CD14-positive monocyte (primary cell): ENCODE data around the gene UBN2. TPM values are rescaled to one million over a fixed set of nuclear protein-coding genes. Genes with fewer than 3 reads are reported as not detected.
"Not testable (repeated sequence)": the region's sequence is repeated elsewhere in the genome, so short reads cannot be mapped to it uniquely, and the experiment has no call there.

Experiments
- DNase-seq, 3 donors: peaks; one replicate each; pipeline ENCODE4 v3.0.0-alpha.2; 2011 to 2022
- H2AFZ ChIP-seq: 2 replicates; pipeline ENCODE4 v1.6.0; 2012; ENCODE audit warnings: mild to moderate bottlenecking, low read depth, low read length, inconsistent platforms; ENCODE audit not compliant: insufficient read depth, poor library complexity, severe bottlenecking
- H3K27ac ChIP-seq, 2 donors: 1 replicate in 1 of 2; 2 replicates in 1 of 2; pipeline ENCODE4 v1.5.1; 2012 to 2013; ENCODE audit warnings: low read length in 2 of 2, control low read depth in 1 of 2, inconsistent platforms in 1 of 2, low read depth in 1 of 2, mild to moderate bottlenecking in 1 of 2
- H3K27me3 ChIP-seq, 2 donors: one replicate each; pipeline versions ENCODE4 v1.6.0 to v1.6.1; 2011 to 2013; ENCODE audit warnings: low read length in 2 of 2; ENCODE audit not compliant: control insufficient read depth in 2 of 2, insufficient read depth in 2 of 2
- H3K36me3 ChIP-seq, 2 donors: replicated peaks in 1 of 2; 1 replicate in 1 of 2; 2 replicates in 1 of 2; pipeline versions ENCODE4 v1.5.1 to v1.6.1; 2012 to 2013; ENCODE audit warnings: low read length in 2 of 2, control low read depth in 1 of 2, inconsistent platforms in 1 of 2, mild to moderate bottlenecking in 1 of 2; ENCODE audit not compliant: insufficient read depth in 2 of 2, control insufficient read depth in 1 of 2
- H3K4me1 ChIP-seq, 2 donors: 1 replicate in 1 of 2; 2 replicates in 1 of 2; pipeline versions ENCODE4 v1.5.1 to v1.6.1; 2012 to 2013; ENCODE audit warnings: low read length in 2 of 2, control low read depth in 1 of 2, inconsistent platforms in 1 of 2, mild to moderate bottlenecking in 1 of 2, moderate library complexity in 1 of 2; ENCODE audit not compliant: insufficient read depth in 2 of 2, control insufficient read depth in 1 of 2
- H3K4me2 ChIP-seq: replicated peaks from 2 replicates; pipeline ENCODE3; 2012; ENCODE audit warnings: low read length, moderate library complexity, mild to moderate bottlenecking; ENCODE audit not compliant: poor library complexity, severe bottlenecking; ENCODE audit errors: extremely low read depth
- H3K4me3 ChIP-seq, 3 experiments: fragments of 200-600 bp in 1 of 3; sonication (generic) in 1 of 3; replicated peaks in 1 of 3; 1 replicate in 2 of 3; 2 replicates in 1 of 3; pipeline ENCODE4 v1.5.1; 2011 to 2013; ENCODE audit warnings: low read length in 3 of 3, mild to moderate bottlenecking in 3 of 3, control low read depth in 2 of 3, low read depth in 2 of 3, inconsistent platforms in 1 of 3, moderate library complexity in 1 of 3
- H3K79me2 ChIP-seq: 2 replicates; pipeline ENCODE4 v1.6.0; 2012; ENCODE audit warnings: mild to moderate bottlenecking, control low read depth, inconsistent platforms, low read length, moderate library complexity; ENCODE audit not compliant: insufficient read depth
- H3K9ac ChIP-seq: 2 replicates; pipeline ENCODE4 v1.6.0; 2017; ENCODE audit warnings: low read length, mild to moderate bottlenecking; ENCODE audit not compliant: insufficient read depth, poor library complexity, severe bottlenecking
- H3K9me3 ChIP-seq, 2 donors: replicated peaks in 1 of 2; 1 replicate in 1 of 2; 2 replicates in 1 of 2; pipeline versions ENCODE4 v1.5.1 to v1.6.1; 2012 to 2013; ENCODE audit warnings: low read length in 2 of 2, control low read depth in 1 of 2; ENCODE audit not compliant: control insufficient read depth in 1 of 2, insufficient read depth in 1 of 2
- H4K20me1 ChIP-seq: 2 replicates; pipeline ENCODE4 v1.6.0; 2012; ENCODE audit warnings: mild to moderate bottlenecking, low read length, control low read depth, moderate library complexity; ENCODE audit not compliant: insufficient read depth
- H3K27ac Mint-ChIP-seq, 7 donors: one replicate each; pipeline ENCODE4 v1.8.0; 2020; ENCODE audit warnings: mild to moderate bottlenecking in 7 of 7, mixed read lengths in 7 of 7, moderate library complexity in 6 of 7, inconsistent platforms in 2 of 7
- H3K27me3 Mint-ChIP-seq, 3 donors: one replicate each; pipeline ENCODE4 v1.8.0; 2021 to 2022; ENCODE audit warnings: low read depth in 3 of 3, mild to moderate bottlenecking in 3 of 3, mixed read lengths in 3 of 3, moderate library complexity in 3 of 3, inconsistent platforms in 1 of 3
- H3K36me3 Mint-ChIP-seq, 2 donors: one replicate each; pipeline ENCODE4 v1.8.0; 2020; ENCODE audit warnings: mixed read lengths in 2 of 2, inconsistent platforms in 1 of 2, mild to moderate bottlenecking in 1 of 2
- H3K4me1 Mint-ChIP-seq: one replicate; pipeline ENCODE4 v1.8.0; 2020; ENCODE audit warnings: mild to moderate bottlenecking, mixed read lengths
- H3K4me3 Mint-ChIP-seq, 2 donors: one replicate each; pipeline ENCODE4 v1.8.0; 2020; ENCODE audit warnings: mild to moderate bottlenecking in 2 of 2, mixed read lengths in 2 of 2, moderate library complexity in 1 of 2
- H3K9me3 Mint-ChIP-seq, 7 donors: one replicate each; pipeline ENCODE4 v1.8.0; 2020 to 2022; ENCODE audit warnings: mixed read lengths in 7 of 7, mild to moderate bottlenecking in 6 of 7, moderate library complexity in 6 of 7, inconsistent platforms in 2 of 7
- CTCF ChIP-seq: fragments of 200-600 bp; IDR thresholded peaks from one replicate; pipeline ENCODE4 v1.8.0; 2022; ENCODE audit warnings: antibody characterized with exemption, mild to moderate bottlenecking
- WGBS: methylation state at CpG from one replicate; pipeline ENCODE4 v1.1.5; 2013; ENCODE audit warnings: missing lambda C conversion rate; ENCODE audit not compliant: insufficient coverage; 5-methylcytosine and 5-hydroxymethylcytosine counted together
- intact Hi-C, 2 donors: fragments of 100-400 bp; cut with micrococcal nuclease; formaldehyde crosslinking; loops; one replicate each; pipeline versions ENCODE4 v1.15.0 to v1.15.1; 2023
- polyA plus RNA-seq, 3 donors: library from polyadenylated mRNA; depleted of rRNA in 1 of 3; unstranded in 2 of 3; stranded (reverse) in 1 of 3; fragments of 300-500 nt in 2 of 3; fragments of >200 nt in 1 of 3; fragmentation: Illumina TruSeq in 2 of 3; gene quantifications; 1 replicate in 2 of 3; 2 replicates in 1 of 3; pipeline ENCODE4 v1.2.3, GENCODE V29; 2012 to 2021

Gene UBN2
- polyA plus RNA-seq, 3 donors, result 0.80 to 4.2 (median 1.6) TPM

- Histone ChIP-seq H3K4me2 (no peak overlapping the region), H3K4me1 (no peaks in the 10 kb centered on the region), H3K4me3 (no peak overlapping the region), H3K27ac (no peak overlapping the region), H3K9ac (no peak overlapping the region), H2AFZ (no peak overlapping the region), H3K36me3 (no peaks in the 10 kb centered on the region), H3K27me3 (no peaks in the 10 kb centered on the region), H4K20me1 (no peaks in the 10 kb centered on the region), H3K79me2 (no peaks in the 10 kb centered on the region), H3K9me3 (no peaks in the 10 kb centered on the region)
- H3K4me1 Mint-ChIP-seq, result no peaks in the 10 kb centered on the region
- H3K27me3 Mint-ChIP-seq, result peaks cover 1 to 4% (median 2%) of the 10 kb centered on the region in 3 donors
- no peaks in the 10 kb centered on the region for H3K36me3 Mint-ChIP-seq
- H3K9me3 Mint-ChIP-seq, result no peaks in the 10 kb centered on the region
- no peak for TF ChIP-seq CTCF
- intact Hi-C loops, result no loop called here
- 0% methylated on average over 1 of the region's 5 CpGs for WGBS
- no peak overlapping the region for H3K27ac Mint-ChIP-seq
- no peak for DNase-seq
- H3K4me3 Mint-ChIP-seq, result no peak overlapping the region
These were observed 87.0 kb downstream of the UBN2 start for GRCh38 chr7:139317939-139318505.

DNA sequence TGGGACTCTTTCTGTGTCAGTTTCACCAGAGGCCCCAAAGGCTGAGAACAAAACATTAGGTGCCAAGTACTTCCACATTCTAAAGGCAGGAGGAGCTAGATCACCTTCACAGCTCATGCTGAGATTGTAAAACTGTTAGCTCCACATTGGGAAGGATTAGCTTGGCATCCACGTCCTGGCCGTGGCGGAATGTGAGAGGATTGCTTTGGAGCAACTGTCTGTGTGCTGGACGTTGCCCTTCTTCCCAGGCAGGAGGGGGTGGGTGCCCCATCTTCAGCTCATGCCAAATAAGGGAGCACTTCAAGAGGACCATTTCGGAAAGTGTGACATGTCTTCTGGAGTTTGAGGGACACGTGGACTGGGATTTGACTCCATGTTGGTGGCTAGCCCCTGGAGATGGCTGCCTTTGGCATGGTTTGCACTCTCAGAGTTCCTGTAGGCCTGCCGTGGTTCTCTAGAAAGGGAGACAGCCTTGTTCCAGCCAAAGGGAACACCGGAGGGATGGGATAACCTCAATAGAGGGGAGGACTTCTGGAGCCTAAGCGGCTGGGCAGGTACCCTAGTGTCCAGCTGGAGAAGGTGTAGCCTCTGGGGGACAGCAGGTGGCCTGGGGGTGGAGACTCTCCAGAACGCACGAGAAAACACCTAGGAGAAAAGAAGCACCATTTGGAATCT, 90.2 kb downstream of the UBN2 start:
- intact Hi-C loops, result no loop called here
- Mint-ChIP-seq H3K4me1 (no peaks in the 10 kb centered on the region), H3K4me3 (no peak overlapping the region), H3K27ac (peak overlapping the region in 2 of 7 donors; percentile 6 to 7), H3K36me3 (no peaks in the 10 kb centered on the region), H3K9me3 (no peaks in the 10 kb centered on the region), H3K27me3 (peaks cover 1 to 5% (median 2%) of the 10 kb centered on the region in 3 donors)
- no peaks in the 10 kb centered on the region for H3K79me2 ChIP-seq
- no peaks in the 10 kb centered on the region for H3K9me3 ChIP-seq
- H3K4me1 ChIP-seq, result no peaks in the 10 kb centered on the region
- peak in 1 of 3 donors; percentile 6 for DNase-seq
- H4K20me1 ChIP-seq, result no peaks in the 10 kb centered on the region
- peak; percentile 35 for TF ChIP-seq CTCF
- H3K27ac ChIP-seq, result no peak overlapping the region
- no peak overlapping the region for H3K4me3 ChIP-seq
- H3K9ac ChIP-seq, result no peak overlapping the region
- H2AFZ ChIP-seq, result no peak overlapping the region
- WGBS, result 79% methylated on average over 6 of the region's 11 CpGs
- H3K36me3 ChIP-seq, result no peaks in the 10 kb centered on the region
- no peak overlapping the region for H3K4me2 ChIP-seq
- no peaks in the 10 kb centered on the region for H3K27me3 ChIP-seq

DNA sequence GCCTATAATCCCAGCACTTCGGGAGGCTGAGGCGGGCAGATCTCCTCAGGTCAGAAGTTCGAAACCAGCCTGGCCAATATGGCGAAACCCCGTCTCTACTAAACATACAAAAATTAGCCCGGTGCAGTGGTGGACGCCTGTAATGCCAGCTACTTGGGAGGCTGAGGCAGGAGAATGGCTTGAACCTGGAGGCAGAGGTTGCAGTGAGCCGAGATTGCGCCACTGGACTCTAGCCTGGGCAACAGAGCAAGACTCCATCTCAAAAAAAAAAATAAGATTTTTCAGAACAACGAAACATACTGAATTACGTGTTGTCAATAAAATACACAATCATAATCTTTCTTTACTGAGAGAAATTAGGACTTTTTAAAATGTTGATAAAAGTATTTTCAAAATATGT, 93.7 kb downstream of the UBN2 start:
- H3K27me3 Mint-ChIP-seq, H3K9ac ChIP-seq, H3K4me3 Mint-ChIP-seq, H3K9me3 Mint-ChIP-seq, DNase-seq, H3K27me3 ChIP-seq, H4K20me1 ChIP-seq, H3K36me3 ChIP-seq, H3K36me3 Mint-ChIP-seq, H2AFZ ChIP-seq, H3K79me2 ChIP-seq, H3K27ac ChIP-seq, H3K4me1 ChIP-seq, H3K4me3 ChIP-seq, intact Hi-C loops, H3K27ac Mint-ChIP-seq, H3K4me2 ChIP-seq, H3K4me1 Mint-ChIP-seq, H3K9me3 ChIP-seq: not testable (repeated sequence)
- 100% methylated on average over 5 of the region's 11 CpGs for WGBS
